Loucy (cell line): ENCODE results near the gene CNOT4.

Experiments
- H2AFZ ChIP-seq: fragments of 200-600 bp; sonication (generic); 2 replicates; pipeline ENCODE4 v1.6.0; 2016; ENCODE audit warnings: antibody characterized with exemption, mild to moderate bottlenecking, low read length, moderate library complexity
- H3F3A ChIP-seq: fragments of 200-600 bp; 2 replicates; pipeline ENCODE4 v1.6.0; 2016; ENCODE audit warnings: antibody characterized with exemption, low read depth, mild to moderate bottlenecking
- H3K27me3 ChIP-seq: fragments of 200-600 bp; sonication (generic); 2 replicates; pipeline ENCODE4 v1.6.1; 2014; ENCODE audit warnings: low read length, mild to moderate bottlenecking; ENCODE audit not compliant: insufficient read depth, poor library complexity, severe bottlenecking
- H3K36me3 ChIP-seq: fragments of 200-600 bp; sonication (generic); 2 replicates; pipeline ENCODE4 v1.6.1; 2016; ENCODE audit warnings: low read length; ENCODE audit not compliant: insufficient read depth
- H3K4me1 ChIP-seq: fragments of 200-600 bp; sonication (generic); 2 replicates; pipeline ENCODE4 v1.5.1; 2014; ENCODE audit warnings: low read length, mild to moderate bottlenecking; ENCODE audit not compliant: insufficient read depth, poor library complexity, severe bottlenecking
- H3K4me2 ChIP-seq: fragments of 200-600 bp; sonication (generic); 2 replicates; pipeline ENCODE4 v1.6.0; 2014; ENCODE audit warnings: antibody characterized with exemption, low read length, low read depth, mild to moderate bottlenecking; ENCODE audit not compliant: poor library complexity, severe bottlenecking
- H3K4me3 ChIP-seq: fragments of 200-600 bp; sonication (generic); 2 replicates; pipeline ENCODE4 v1.5.1; 2014; ENCODE audit warnings: low read length, mild to moderate bottlenecking, mixed read lengths; ENCODE audit not compliant: poor library complexity, severe bottlenecking
- H3K79me2 ChIP-seq: fragments of 200-600 bp; sonication (generic); 2 replicates; pipeline ENCODE4 v1.6.1; 2014; ENCODE audit warnings: low read length; ENCODE audit not compliant: insufficient read depth
- H3K9ac ChIP-seq: fragments of 200-600 bp; sonication (generic); 2 replicates; pipeline ENCODE4 v1.6.0; 2014; ENCODE audit warnings: mild to moderate bottlenecking, low read depth, low read length, moderate library complexity; ENCODE audit not compliant: poor library complexity, severe bottlenecking
- H3K9me2 ChIP-seq: fragments of 200-600 bp; sonication (generic); replicated peaks from 2 replicates; pipeline ENCODE4 v1.6.1; 2016; ENCODE audit warnings: low read depth, low read length, mixed read lengths
- H3K9me3 ChIP-seq: fragments of 200-600 bp; sonication (generic); 2 replicates; pipeline ENCODE4 v1.6.1; 2014; ENCODE audit warnings: mild to moderate bottlenecking, antibody characterized with exemption, low read length, low read depth; ENCODE audit not compliant: insufficient read depth
- H4K20me1 ChIP-seq: fragments of 200-600 bp; sonication (generic); 2 replicates; pipeline ENCODE4 v1.6.0; 2014; ENCODE audit warnings: antibody characterized with exemption, low read length, mild to moderate bottlenecking; ENCODE audit not compliant: insufficient read depth, poor library complexity, severe bottlenecking
- EZH2phosphoT487 ChIP-seq: fragments of 200-600 bp; IDR thresholded peaks from 2 replicates; pipeline ENCODE4 v1.6.1; 2018; ENCODE audit warnings: antibody characterized with exemption, mild to moderate bottlenecking, moderate library complexity, borderline replicate concordance
- TF ChIP-seq, protein P1 (sequence below): fragments of 200-600 bp; sonication (generic); conservative IDR thresholded peaks from 2 replicates; pipeline ENCODE4 v1.5.1; 2014; ENCODE audit warnings: mild to moderate bottlenecking, antibody characterized with exemption, low read length

CNOT4 gene

DNA sequence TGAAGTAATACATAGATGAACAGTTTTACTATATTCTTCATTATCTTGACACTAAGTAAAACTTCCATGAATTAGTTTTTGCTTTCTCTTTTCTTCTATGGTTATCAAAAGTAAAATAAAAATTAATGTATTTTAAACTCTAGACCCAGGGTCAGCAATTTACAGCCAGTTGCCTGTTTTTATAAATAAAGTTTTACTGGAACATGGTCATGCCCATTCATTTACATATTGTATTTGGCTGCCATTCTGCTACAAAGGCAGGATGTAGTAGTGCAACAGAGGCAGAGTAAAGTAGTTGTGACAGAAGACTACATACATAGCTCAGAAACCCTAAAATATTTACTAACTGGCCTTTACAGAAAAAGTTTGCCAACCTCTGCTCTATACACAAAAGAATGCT is 98.8 kb downstream of the CNOT4 start:
- H3K9ac ChIP-seq = no peak overlapping the region
- H3F3A ChIP-seq = no peaks in the 10 kb centered on the region
- H3K4me1 ChIP-seq = no peaks in the 10 kb centered on the region
- no peak overlapping the region for H3K4me2 ChIP-seq
- no peak overlapping the region for H2AFZ ChIP-seq
- no peaks in the 10 kb centered on the region for H3K27me3 ChIP-seq
- TF ChIP-seq, protein P1, sequence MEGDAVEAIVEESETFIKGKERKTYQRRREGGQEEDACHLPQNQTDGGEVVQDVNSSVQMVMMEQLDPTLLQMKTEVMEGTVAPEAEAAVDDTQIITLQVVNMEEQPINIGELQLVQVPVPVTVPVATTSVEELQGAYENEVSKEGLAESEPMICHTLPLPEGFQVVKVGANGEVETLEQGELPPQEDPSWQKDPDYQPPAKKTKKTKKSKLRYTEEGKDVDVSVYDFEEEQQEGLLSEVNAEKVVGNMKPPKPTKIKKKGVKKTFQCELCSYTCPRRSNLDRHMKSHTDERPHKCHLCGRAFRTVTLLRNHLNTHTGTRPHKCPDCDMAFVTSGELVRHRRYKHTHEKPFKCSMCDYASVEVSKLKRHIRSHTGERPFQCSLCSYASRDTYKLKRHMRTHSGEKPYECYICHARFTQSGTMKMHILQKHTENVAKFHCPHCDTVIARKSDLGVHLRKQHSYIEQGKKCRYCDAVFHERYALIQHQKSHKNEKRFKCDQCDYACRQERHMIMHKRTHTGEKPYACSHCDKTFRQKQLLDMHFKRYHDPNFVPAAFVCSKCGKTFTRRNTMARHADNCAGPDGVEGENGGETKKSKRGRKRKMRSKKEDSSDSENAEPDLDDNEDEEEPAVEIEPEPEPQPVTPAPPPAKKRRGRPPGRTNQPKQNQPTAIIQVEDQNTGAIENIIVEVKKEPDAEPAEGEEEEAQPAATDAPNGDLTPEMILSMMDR = no peak
- no peak for TF ChIP-seq EZH2phosphoT487
- H3K36me3 ChIP-seq = peaks cover 54% of the 10 kb centered on the region; the same call in 1 of the 2 replicates
- H3K79me2 ChIP-seq = no peaks in the 10 kb centered on the region
- no peaks in the 10 kb centered on the region for H3K9me3 ChIP-seq
- H3K4me3 ChIP-seq = no peak overlapping the region
- H3K9me2 ChIP-seq = no peaks in the 10 kb centered on the region
- no peaks in the 10 kb centered on the region for H4K20me1 ChIP-seq

DNA sequence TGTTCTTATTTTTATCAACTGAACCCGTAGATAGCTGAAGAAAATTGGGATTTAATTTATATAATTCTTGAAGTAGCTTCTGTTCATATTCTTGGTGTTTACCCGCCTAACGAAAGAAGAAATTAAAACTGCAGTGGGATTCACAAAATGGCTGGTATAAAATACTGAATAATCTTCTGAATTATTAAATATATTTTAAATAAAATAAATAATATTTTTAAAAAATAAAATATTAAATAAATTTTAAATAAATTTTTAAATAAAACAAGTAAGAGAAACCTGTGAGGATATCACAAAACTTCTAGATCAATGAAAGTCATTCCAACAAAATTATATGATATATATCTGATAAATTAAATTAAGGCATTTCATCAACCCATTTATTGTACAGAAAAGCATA is 99.4 kb downstream of the CNOT4 start:
- H3K4me1 ChIP-seq = no peaks in the 10 kb centered on the region
- TF ChIP-seq, protein P1 = no peak
- TF ChIP-seq EZH2phosphoT487 = no peak

DNA sequence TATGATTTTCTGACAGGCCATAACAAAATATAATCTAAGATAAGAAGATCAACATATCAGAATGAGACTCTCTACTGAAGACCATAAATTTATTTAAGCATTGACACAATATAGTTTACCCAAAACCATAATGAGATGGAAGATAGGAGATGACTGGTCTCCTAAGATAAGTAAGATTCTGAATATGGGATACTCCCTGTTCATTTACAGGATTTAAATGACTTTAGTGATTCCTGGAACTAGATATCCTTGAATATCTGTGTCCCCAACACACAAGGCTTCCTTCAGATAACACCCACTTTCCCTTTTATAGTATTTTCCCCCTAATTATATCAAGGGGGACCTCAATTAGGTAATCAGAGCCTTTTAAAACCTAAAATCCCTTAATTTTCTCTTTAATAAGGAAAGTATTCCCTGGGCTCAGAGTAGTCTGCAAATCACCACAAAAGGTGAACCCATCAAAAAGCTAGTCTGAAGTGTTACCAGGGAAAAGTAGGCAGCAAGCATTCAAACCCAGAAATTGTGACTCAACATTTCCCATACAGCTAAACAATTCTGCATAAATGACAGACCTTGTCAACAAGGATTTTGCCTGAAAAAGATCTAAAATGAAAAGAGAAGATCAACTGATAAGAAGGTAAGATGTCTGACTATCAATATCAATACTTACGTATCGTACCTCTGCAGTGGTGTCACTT is 99.9 kb downstream of the CNOT4 start:
- H3K9ac ChIP-seq = no peak overlapping the region
- H3K9me2 ChIP-seq = no peaks in the 10 kb centered on the region
- TF ChIP-seq EZH2phosphoT487 = no peak
- no peaks in the 10 kb centered on the region for H4K20me1 ChIP-seq
- no peaks in the 10 kb centered on the region for H3K4me1 ChIP-seq
- H3K4me3 ChIP-seq = no peak overlapping the region
- no peaks in the 10 kb centered on the region for H3K27me3 ChIP-seq
- H3K9me3 ChIP-seq = no peaks in the 10 kb centered on the region
- no peak overlapping the region for H2AFZ ChIP-seq
- H3K36me3 ChIP-seq = peaks cover 50% of the 10 kb centered on the region; the same call in 1 of the 2 replicates
- no peaks in the 10 kb centered on the region for H3F3A ChIP-seq
- H3K4me2 ChIP-seq = no peak overlapping the region
- no peaks in the 10 kb centered on the region for H3K79me2 ChIP-seq

More for the DNA sequence above, 99.4 kb downstream of the CNOT4 start:
- Histone ChIP-seq H3K9me3 (no peaks in the 10 kb centered on the region), H3K27me3 (no peaks in the 10 kb centered on the region), H3K36me3 (peaks cover 50% of the 10 kb centered on the region; the same call in 1 of the 2 replicates), H3K79me2 (no peaks in the 10 kb centered on the region), H2AFZ (no peak overlapping the region), H3K9me2 (no peaks in the 10 kb centered on the region), H3K4me2 (no peak overlapping the region), H4K20me1 (no peaks in the 10 kb centered on the region), H3K9ac (no peak overlapping the region), H3F3A (no peaks in the 10 kb centered on the region), H3K4me3 (no peak overlapping the region)

DNA sequence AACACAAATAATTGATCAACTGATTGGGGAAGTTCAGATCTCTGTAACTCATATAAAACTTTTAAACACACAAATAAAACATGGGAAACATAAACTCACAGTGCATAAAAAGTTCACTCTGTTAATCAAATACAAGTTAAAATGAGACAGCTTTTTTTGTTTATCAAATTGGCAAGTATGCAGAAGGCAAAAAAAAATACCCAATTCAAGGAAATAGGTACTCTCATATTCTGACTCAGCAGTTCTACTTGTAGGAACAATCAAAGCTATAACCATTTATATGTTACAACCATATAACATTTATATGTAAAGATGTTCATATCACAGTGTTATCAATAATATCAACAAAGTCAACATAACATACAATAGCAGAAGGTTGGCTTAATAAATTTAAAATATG is 102.0 kb downstream of the CNOT4 start:
- no peak overlapping the region for H2AFZ ChIP-seq
- H3K9me3 ChIP-seq = no peaks in the 10 kb centered on the region
- TF ChIP-seq, protein P1 = no peak
- TF ChIP-seq EZH2phosphoT487 = no peak
- no peaks in the 10 kb centered on the region for H3K27me3 ChIP-seq
- H3F3A ChIP-seq = no peaks in the 10 kb centered on the region
- H3K9ac ChIP-seq = no peak overlapping the region
- H3K9me2 ChIP-seq = no peaks in the 10 kb centered on the region
- no peaks in the 10 kb centered on the region for H3K4me1 ChIP-seq
- H3K4me2 ChIP-seq = no peak overlapping the region
- peaks cover 42% of the 10 kb centered on the region; the same call in 1 of the 2 replicates for H3K36me3 ChIP-seq
- no peaks in the 10 kb centered on the region for H3K79me2 ChIP-seq
- no peak overlapping the region for H3K4me3 ChIP-seq
- no peaks in the 10 kb centered on the region for H4K20me1 ChIP-seq
